GM12872 (cell line): ENCODE data around the gene PON2.
A peak's percentile ranks its signal among the peaks of the same experiment; 100 is the strongest.

ENCODE experiments used
- TF ChIP-seq, protein P1 (sequence below): IDR thresholded peaks from 3 replicates; pipeline ENCODE4 v1.5.1; 2011; ENCODE audit warnings: low read depth, mild to moderate bottlenecking, low read length, moderate library complexity; ENCODE audit not compliant: insufficient read depth

The PON2 gene

DNA sequence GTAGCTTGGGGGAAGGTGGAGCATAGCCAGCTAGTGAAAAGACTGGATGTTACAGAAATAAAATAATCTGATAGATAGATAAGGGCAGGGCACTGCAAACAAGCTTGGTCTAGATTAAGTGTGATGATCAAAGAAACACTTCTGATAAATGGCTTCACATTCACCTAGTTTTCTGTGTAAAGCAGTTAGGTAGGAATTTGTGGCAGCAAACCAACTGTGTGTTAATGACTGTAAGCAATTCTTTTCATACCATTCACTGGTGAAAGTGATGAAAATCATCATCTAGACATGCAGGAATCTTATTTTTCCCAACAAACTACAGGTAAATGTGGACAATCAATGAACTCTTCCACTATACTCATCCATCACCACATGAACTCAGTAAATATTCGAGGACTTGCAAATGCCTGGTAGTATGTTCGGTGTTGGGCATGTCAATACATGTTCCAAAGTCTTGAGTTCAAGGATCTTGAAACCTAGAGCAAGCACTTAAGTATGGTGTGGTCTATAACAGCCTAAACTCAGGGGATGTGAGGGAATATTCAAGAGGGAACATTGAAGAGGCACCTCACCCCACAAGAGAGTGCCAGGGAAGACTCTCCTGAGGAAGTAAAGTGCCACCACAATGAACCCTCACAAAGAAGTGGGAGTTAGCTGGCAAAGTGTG lies 59.1 kb downstream of the PON2 start:
- TF ChIP-seq, protein P1, sequence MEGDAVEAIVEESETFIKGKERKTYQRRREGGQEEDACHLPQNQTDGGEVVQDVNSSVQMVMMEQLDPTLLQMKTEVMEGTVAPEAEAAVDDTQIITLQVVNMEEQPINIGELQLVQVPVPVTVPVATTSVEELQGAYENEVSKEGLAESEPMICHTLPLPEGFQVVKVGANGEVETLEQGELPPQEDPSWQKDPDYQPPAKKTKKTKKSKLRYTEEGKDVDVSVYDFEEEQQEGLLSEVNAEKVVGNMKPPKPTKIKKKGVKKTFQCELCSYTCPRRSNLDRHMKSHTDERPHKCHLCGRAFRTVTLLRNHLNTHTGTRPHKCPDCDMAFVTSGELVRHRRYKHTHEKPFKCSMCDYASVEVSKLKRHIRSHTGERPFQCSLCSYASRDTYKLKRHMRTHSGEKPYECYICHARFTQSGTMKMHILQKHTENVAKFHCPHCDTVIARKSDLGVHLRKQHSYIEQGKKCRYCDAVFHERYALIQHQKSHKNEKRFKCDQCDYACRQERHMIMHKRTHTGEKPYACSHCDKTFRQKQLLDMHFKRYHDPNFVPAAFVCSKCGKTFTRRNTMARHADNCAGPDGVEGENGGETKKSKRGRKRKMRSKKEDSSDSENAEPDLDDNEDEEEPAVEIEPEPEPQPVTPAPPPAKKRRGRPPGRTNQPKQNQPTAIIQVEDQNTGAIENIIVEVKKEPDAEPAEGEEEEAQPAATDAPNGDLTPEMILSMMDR: no peak

DNA sequence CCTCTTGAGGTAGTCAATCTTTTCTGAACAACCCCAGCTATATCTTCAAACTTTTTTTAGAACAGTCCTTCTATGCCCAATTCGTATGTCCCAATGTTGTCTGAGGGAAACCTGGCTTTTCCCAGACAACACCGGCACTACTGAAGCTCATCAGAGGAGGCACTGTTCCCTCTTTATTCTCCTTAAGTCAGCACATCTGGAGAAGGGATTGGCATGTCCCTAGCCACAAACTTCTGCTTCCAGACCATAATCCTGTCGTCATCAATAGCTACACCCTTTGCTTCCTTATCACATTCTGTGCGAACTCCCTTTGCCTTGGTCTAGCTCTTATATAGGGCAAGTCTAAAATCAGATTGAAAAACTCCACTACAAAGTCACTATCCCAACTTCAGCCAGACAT lies 61.5 kb downstream of the PON2 start:
- TF ChIP-seq, protein P1: 0 out of 3 replicates have a peak, but pooled peaks have one; percentile 7

DNA sequence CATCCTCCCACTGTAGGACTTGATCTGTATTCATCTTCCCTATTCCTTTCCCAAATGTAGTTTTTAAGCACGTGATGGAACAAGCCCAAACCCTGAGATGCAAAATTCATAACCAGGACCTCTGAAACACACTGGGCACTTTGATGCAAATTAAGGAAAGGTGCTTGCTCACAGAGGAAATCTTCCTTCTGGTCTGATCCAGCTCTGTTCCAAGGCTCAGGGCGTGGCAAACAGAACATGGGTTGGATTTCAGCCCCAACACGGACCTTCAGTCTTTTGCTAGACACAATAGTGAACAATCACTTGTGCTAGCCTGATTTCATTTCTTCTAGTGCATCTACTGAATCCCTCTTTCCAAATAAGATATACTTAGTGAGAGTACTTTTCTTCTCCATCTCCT lies 66.6 kb downstream of the PON2 start:
- TF ChIP-seq, protein P1: no peak

DNA sequence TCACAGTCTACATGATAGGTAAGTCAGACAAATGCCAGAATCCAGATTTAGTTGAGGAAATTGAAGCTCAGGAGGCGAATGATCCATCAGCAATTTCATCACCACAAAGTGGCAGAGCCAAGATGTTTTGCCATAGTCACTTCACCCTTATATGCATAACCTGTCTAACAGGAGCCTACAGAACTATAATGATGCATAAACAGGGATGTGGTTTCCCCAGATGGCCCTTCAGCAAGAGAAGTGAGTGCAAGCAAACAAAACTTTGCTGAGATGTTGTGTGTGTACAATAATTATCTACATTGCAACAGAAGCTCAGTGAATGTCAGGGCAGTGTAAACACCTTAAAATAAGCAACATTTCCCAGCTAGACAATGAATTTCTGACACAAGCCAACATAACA lies 67.2 kb downstream of the PON2 start:
- TF ChIP-seq, protein P1: no peak

DNA sequence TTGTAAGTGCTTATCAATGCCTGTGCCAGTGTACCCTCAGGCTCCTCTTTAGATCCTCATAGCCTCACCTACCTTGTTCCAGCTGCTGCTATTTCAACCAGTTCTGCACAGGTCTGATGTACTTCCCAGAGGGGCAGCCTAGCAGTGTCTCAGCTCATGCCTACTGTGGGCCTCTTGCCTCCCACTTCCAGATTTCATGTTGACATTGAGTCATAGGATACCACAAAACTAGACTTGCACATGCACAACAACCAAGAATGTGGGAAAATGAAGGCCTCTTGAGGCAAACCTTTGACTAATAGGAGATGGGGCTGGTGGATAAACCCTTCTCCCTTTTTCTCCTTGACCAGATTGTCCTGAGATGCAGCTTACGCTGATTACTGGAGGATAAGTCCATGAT lies 69.7 kb downstream of the PON2 start:
- TF ChIP-seq, protein P1: no peak

DNA sequence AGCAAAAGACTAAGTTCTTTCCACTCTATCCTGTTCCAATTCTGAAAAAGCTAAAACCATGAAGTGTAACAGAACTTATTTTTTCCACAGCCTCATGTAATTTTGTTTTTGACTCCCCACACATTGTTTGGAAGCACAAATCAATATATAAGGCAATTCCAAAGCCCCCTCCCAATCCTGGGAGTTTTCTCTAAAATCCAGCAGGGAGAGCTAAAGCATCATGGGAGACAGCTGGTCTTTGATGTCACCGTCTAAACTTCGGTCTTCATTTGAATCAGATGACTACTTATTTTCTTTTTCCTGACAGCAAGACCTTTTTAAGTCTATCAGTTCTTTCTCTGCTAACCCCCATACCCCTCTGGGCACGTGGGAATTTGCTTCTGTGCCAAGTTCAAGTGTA lies 77.2 kb downstream of the PON2 start:
- TF ChIP-seq, protein P1: no peak
